ENCODE data around the gene SRPK2. TPM values are rescaled to one million over a fixed set of nuclear protein-coding genes. Genes with fewer than 3 reads are reported as not detected.

SRPK2 gene
- total RNA-seq, 1 experiment from 2014 or later = 69.7 TPM

GRCh38 chr7:105084581-105084980 is 304.1 kb downstream of the SRPK2 start:
- H3K4me3 ChIP-seq = no peak overlapping the region
- no peaks in the 10 kb centered on the region for H3K27me3 ChIP-seq
- DNase-seq = no peak
- no peaks in the 10 kb centered on the region for H3K4me1 ChIP-seq
- H3K9me3 ChIP-seq (replicated peaks) = no peaks in the 10 kb centered on the region
- peaks cover 79% of the 10 kb centered on the region for H3K36me3 ChIP-seq
- H3K27ac ChIP-seq = no peak overlapping the region

DNA sequence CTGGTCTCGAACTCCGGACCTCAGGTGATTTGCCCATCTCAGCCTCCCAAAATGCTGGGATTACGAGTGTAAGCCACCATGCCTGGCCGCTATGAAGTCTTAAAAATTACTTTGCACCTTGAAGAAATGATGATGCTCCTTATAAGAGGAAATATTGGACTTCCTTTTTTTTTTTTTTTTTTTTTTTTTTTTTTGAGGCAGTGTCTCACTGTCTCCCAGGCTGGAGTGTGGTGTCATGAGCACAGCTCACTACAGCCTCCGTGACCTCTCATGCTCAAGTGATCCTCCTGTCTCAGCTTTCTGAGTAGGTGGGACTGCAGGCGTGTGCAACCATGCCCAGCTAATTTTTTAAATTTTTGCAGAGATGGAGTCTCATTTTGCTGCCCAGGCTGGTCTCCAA is 309.4 kb downstream of the SRPK2 start:
- no peaks in the 10 kb centered on the region for H3K27me3 ChIP-seq
- no peak overlapping the region for H3K27ac ChIP-seq
- no peaks in the 10 kb centered on the region for H3K9me3 ChIP-seq (replicated peaks)
- H3K4me1 ChIP-seq = no peaks in the 10 kb centered on the region
- no peak overlapping the region for H3K4me3 ChIP-seq
- DNase-seq = no peak
- H3K36me3 ChIP-seq = peaks cover 92% of the 10 kb centered on the region

DNA sequence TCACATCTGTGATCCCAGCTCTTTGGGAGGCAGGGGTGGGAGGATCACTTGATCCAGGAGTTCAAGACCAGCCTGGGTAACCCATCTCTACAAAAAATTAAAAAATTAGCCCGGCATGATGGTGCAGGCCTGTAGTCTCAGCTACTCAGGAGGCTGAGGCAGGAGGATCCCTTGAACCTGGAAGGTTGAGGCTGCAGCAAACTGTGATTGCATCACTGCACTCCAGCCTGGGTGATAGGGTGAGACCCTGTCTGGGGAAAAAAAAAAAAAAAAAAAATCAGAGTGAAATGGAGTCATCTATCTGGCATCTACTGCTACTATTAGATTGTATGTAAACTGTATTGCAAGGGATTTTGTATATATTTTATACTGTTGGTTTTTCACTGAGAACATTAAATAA is 315.6 kb downstream of the SRPK2 start:
- H3K27me3 ChIP-seq = no peaks in the 10 kb centered on the region
- DNase-seq = no peak
- no peaks in the 10 kb centered on the region for H3K9me3 ChIP-seq (replicated peaks)
- H3K4me1 ChIP-seq = no peaks in the 10 kb centered on the region
- H3K4me3 ChIP-seq = no peak overlapping the region
- peaks cover 73% of the 10 kb centered on the region for H3K36me3 ChIP-seq
- no peak overlapping the region for H3K27ac ChIP-seq

GRCh38 chr7:105068886-105069285 is 319.8 kb downstream of the SRPK2 start:
- Histone ChIP-seq H3K4me3 (no peak overlapping the region), H3K4me1 (no peaks in the 10 kb centered on the region), H3K27ac (no peak overlapping the region), H3K27me3 (no peaks in the 10 kb centered on the region), H3K36me3 (peaks cover 59% of the 10 kb centered on the region), H3K9me3 (replicated peaks) (no peaks in the 10 kb centered on the region)
- DNase-seq = no peak

- DNase-seq = no peak
- Histone ChIP-seq H3K4me1 (no peaks in the 10 kb centered on the region), H3K4me3 (no peak overlapping the region), H3K27me3 (no peaks in the 10 kb centered on the region), H3K36me3 (peaks cover 58% of the 10 kb centered on the region), H3K27ac (no peak overlapping the region), H3K9me3 (replicated peaks) (no peaks in the 10 kb centered on the region)
Observed at GRCh38 chr7:105067691-105068090, 321.0 kb downstream of the SRPK2 start.

Other genes starting within 250 kb of the SRPK2 start
- 46.4 and 52.3 TPM in 2 replicates for gene PUS7, start 133.3 kb upstream of the SRPK2 start, total RNA-seq (2014; rRNA removed; shearing (Covaris generic))
- 20.9 and 24.5 TPM in 2 replicates for gene RINT1, start 143.3 kb upstream of the SRPK2 start, total RNA-seq (2014; rRNA removed; shearing (Covaris generic))
- gene EFCAB10, start 192.6 kb upstream of the SRPK2 start, total RNA-seq (2014; rRNA removed; shearing (Covaris generic)) = 0.06 TPM in 1 of 2 replicates, not detected in the other